ENCODE data around the gene SIRT4. TPM values are rescaled to one million over a fixed set of nuclear protein-coding genes. Genes with fewer than 3 reads are reported as not detected.

SIRT4 gene
- total RNA-seq, 1 experiment from 2014 or later, result 2.8 TPM

- ChIA-PET POLR2A (interaction anchor here (0.6 to 8.6 kb wide), 7 partner anchors 9 to 70 kb away, joined by 3 to 123 read pairs (median 7); partner anchors contain the start of genes RNU4-1, RNU4-2 and RPLP0), CTCF (interaction anchor here (0.6 to 8.7 kb wide), 15 partner anchors 9 to 252 kb away, joined by 3 to 181 read pairs (median 6); partner anchors contain the start of genes RAB35, RNU4-2 and RPLP0), RAD21 (ENCODE audit: low non-redundant PET in 1 of 2, low total read pairs in 2 of 2, uncharacterized antibody in 2 of 2, unreplicated experiment in 2 of 2) (interaction anchor here (0.6 to 6.5 kb wide), 9 partner anchors 25 to 64 kb away, joined by 3 to 62 read pairs (median 6); partner anchors contain the start of genes RNU4-2 (in 1 of the 2) and RPLP0 (in 1 of the 2))
- ATAC-seq (peak; percentile 84), DNase-seq (ENCODE audit: low read depth, low spot score) (peak; percentile 67)
- Histone ChIP-seq H3K27ac (ENCODE audit: low read depth, low read length) (peak within 1 kb of the TSS; percentile 93), H3K9me2 (ENCODE audit: insufficient read depth) (no peaks in the 10 kb centered on the region), H3K36me3 (ENCODE audit: control insufficient read depth in 1 of 2, insufficient read depth in 2 of 2, low read length in 2 of 2) (peaks cover 0 to 7% of the 10 kb centered on the region in 2 experiments; a peak in 1 of 4 replicates), H2AFZ (ENCODE audit: low read depth, low read length, poor library complexity, severe bottlenecking) (peak within 1 kb of the TSS; percentile 90), H3K9me3 (ENCODE audit: control insufficient read depth in 1 of 2, insufficient read depth in 1 of 2, low read depth in 1 of 2, low read length in 2 of 2) (no peaks in the 10 kb centered on the region), H3K4me2 (ENCODE audit: low read length) (peak within 1 kb of the TSS; percentile 85), H3K27me3 (ENCODE audit: insufficient read depth, low read length) (no peaks in the 10 kb centered on the region), H3K9ac (ENCODE audit: low read length) (peak within 1 kb of the TSS; percentile 89), H3K4me3 (replicated peaks in 1 of 2; ENCODE audit: low read depth in 1 of 2, low read length in 2 of 2) (peak within 1 kb of the TSS; percentile 66 to 85), H3K79me2 (ENCODE audit: insufficient read depth, low read length) (peaks cover 48% of the 10 kb centered on the region), H4K20me1 (ENCODE audit: insufficient read depth) (no peaks in the 10 kb centered on the region), H3K4me1 (ENCODE audit: control insufficient read depth in 1 of 2, insufficient read depth in 2 of 2, low read length in 2 of 2) (peaks cover 41 to 55% of the 10 kb centered on the region in 2 experiments)
- intact Hi-C loops (cut with micrococcal nuclease), result loop anchor here (1.0 to 2.0 kb wide), 2 partner anchors 37 to 65 kb away; partner anchors contain the start of gene RPLP0
- TF ChIP-seq RAD21 (IDR thresholded peaks at IDR 0.05; ENCODE audit: low read depth), result no peak
- peak; percentile 37; the same call in 1 of the 2 replicates for TF ChIP-seq ZFX (IDR thresholded peaks at IDR 0.05)
- TF ChIP-seq EGR1 (IDR thresholded peaks at IDR 0.05; ENCODE audit: low read depth), result no peak
- TF ChIP-seq SIN3A (IDR thresholded peaks at IDR 0.05; ENCODE audit: low read depth), result no peak
- TF ChIP-seq MAX (IDR thresholded peaks at IDR 0.05), result no peak
- TF ChIP-seq ELF1 (IDR thresholded peaks at IDR 0.05; ENCODE audit: borderline replicate concordance, low read depth), result no peak
- TF ChIP-seq FOSL1 (IDR thresholded peaks at IDR 0.05; ENCODE audit: low read depth), result no peak
- TF ChIP-seq SP1 (IDR thresholded peaks at IDR 0.05; ENCODE audit: low read depth), result no peak
- peak in 2 of 3 experiments; percentile 73 to 80; a peak in 4 of 6 replicates for TF ChIP-seq CTCF (IDR thresholded peaks at IDR 0.05 in 2 of 3, conservative IDR thresholded peaks at IDR 0.05 in 1 of 3; ENCODE audit: borderline replicate concordance in 1 of 3, insufficient read depth in 1 of 3, low read depth in 2 of 3, low read length in 2 of 3)
- TF ChIP-seq ZBTB33 (IDR thresholded peaks at IDR 0.05; ENCODE audit: extremely low read depth, insufficient replicate concordance, low read length), result no peak
- TF ChIP-seq ATF3 (IDR thresholded peaks at IDR 0.05), result no peak
- TF ChIP-seq JUND (IDR thresholded peaks at IDR 0.05), result no peak
- no peak for TF ChIP-seq REST (IDR thresholded peaks at IDR 0.05; ENCODE audit: low read depth)
- peak; percentile 14 for TF ChIP-seq POLR2A (IDR thresholded peaks at IDR 0.05; ENCODE audit: borderline replicate concordance, extremely low read depth, insufficient read depth, insufficient read length)
- no peak for TF ChIP-seq EZH2 (IDR thresholded peaks at IDR 0.05)
- TF ChIP-seq CBX3 (IDR thresholded peaks at IDR 0.05; ENCODE audit: low read depth), result no peak
- no peak for TF ChIP-seq YY1 (IDR thresholded peaks at IDR 0.05; ENCODE audit: extremely low read depth, insufficient replicate concordance, low read depth, low read length)
- peak; percentile 82 for TF ChIP-seq POLR2AphosphoS5 (IDR thresholded peaks at IDR 0.05; ENCODE audit: low read depth, low read length)
- TF ChIP-seq EZH2phosphoT487 (IDR thresholded peaks at IDR 0.05; ENCODE audit: borderline replicate concordance), result no peak
- BruUV-seq (replicated peaks), result no TSS peak
Observed at GRCh38 chr12:120265473-120266179, 36.5 kb upstream of the SIRT4 start, which contains the start of gene PXN. TSS of gene PXN (minus strand) at chr12:120265730. CDS start at chr12:120265629, 101 bp downstream.

All from HCT116 (cell line).